ENCODE measurements around the gene ADAMTSL1. TPM values are rescaled to one million over a fixed set of nuclear protein-coding genes. Genes with fewer than 3 reads are reported as not detected.

ADAMTSL1 gene
- total RNA-seq, 6 experiments from 2014 or later, result 0.73 to 2.1 (median 0.89) TPM

GRCh38 chr9:18441261-18441660 lies 32.7 kb upstream of the ADAMTSL1 start:
- peaks cover 0 to 5% (median under 1%) of the 10 kb centered on the region in 4 donors for H3K4me1 ChIP-seq
- WGBS (ENCODE audit: insufficient coverage, low coverage, low lambda C conversion rate, missing lambda C conversion rate), result 17% methylated on average over 1 of the region's 1 CpG

GRCh38 chr9:18442629-18443491 lies 31.1 kb upstream of the ADAMTSL1 start:
- Histone ChIP-seq H3K36me3 (no peaks in the 10 kb centered on the region), H3K4me3 (no peak overlapping the region), H3K4me1 (peaks cover 0 to 17% (median 7%) of the 10 kb centered on the region in 4 donors), H3K27ac (no peak overlapping the region), H3K9me3 (no peaks in the 10 kb centered on the region), H3K27me3 (no peaks in the 10 kb centered on the region)
- DNase-seq (peak; percentile 69 to 75 (median 73)), ATAC-seq (peak; percentile 63 to 80 (median 68))
- 4% methylated on average over 6 of the region's 6 CpGs for WGBS (ENCODE audit: insufficient coverage, low coverage, low lambda C conversion rate, missing lambda C conversion rate)
- TF ChIP-seq CTCF (IDR thresholded peaks at IDR 0.05), result peak; percentile 76 to 95 (median 94)
- TF ChIP-seq POLR2A (IDR thresholded peaks at IDR 0.05), result no peak
- intact Hi-C loops (cut with DNase I), result loop anchor here in 1 of 2 donors (10.0 kb wide), 1 partner anchor 188 kb away; no protein-coding TSS in a partner anchor

More at GRCh38 chr9:18441261-18441660, 32.7 kb upstream of the ADAMTSL1 start:
- Histone ChIP-seq H3K4me3 (no peak overlapping the region), H3K27ac (no peak overlapping the region), H3K27me3 (no peaks in the 10 kb centered on the region), H3K36me3 (no peaks in the 10 kb centered on the region), H3K9me3 (no peaks in the 10 kb centered on the region)
- DNase-seq (no peak), ATAC-seq (peak in 1 of 4 donors; percentile 12)
- TF ChIP-seq CTCF (IDR thresholded peaks at IDR 0.05) (no peak), POLR2A (IDR thresholded peaks at IDR 0.05) (no peak)
- intact Hi-C loops (cut with DNase I), result loop anchor here in 1 of 2 donors (10.0 kb wide), 1 partner anchor 186 kb away; no protein-coding TSS in a partner anchor

GRCh38 chr9:18447131-18447530 lies 26.8 kb upstream of the ADAMTSL1 start:
- peak in 2 of 3 donors; percentile 21 to 71 for DNase-seq
- intact Hi-C loops (cut with DNase I), result loop anchor here in 1 of 2 donors (10.0 kb wide), 1 partner anchor 192 kb away; no protein-coding TSS in a partner anchor
- TF ChIP-seq POLR2A (IDR thresholded peaks at IDR 0.05), result no peak
- TF ChIP-seq CTCF (IDR thresholded peaks at IDR 0.05), result no peak
- 15% methylated on average over 4 of the region's 4 CpGs for WGBS (ENCODE audit: insufficient coverage, low coverage, low lambda C conversion rate, missing lambda C conversion rate)
- Histone ChIP-seq H3K27ac (peak overlapping the region; percentile 4 to 69 (median 65)), H3K4me3 (no peak overlapping the region), H3K36me3 (no peaks in the 10 kb centered on the region), H3K27me3 (no peaks in the 10 kb centered on the region), H3K9me3 (no peaks in the 10 kb centered on the region), H3K4me1 (peaks cover 0 to 37% (median 10%) of the 10 kb centered on the region in 4 donors)
- ATAC-seq, result peak; percentile 81 to 90 (median 84)

GRCh38 chr9:18447541-18447940 lies 26.4 kb upstream of the ADAMTSL1 start:
- no peaks in the 10 kb centered on the region for H3K36me3 ChIP-seq
- H3K4me3 ChIP-seq, result no peak overlapping the region
- ATAC-seq (no peak), DNase-seq (no peak)
- peaks cover 0 to 37% (median 10%) of the 10 kb centered on the region in 4 donors for H3K4me1 ChIP-seq
- intact Hi-C loops (cut with DNase I), result loop anchor here in 1 of 2 donors (10.0 kb wide), 1 partner anchor 193 kb away; no protein-coding TSS in a partner anchor
- peak overlapping the region in 2 of 3 donors; percentile 65 to 69 for H3K27ac ChIP-seq
- H3K27me3 ChIP-seq, result no peaks in the 10 kb centered on the region
- no peaks in the 10 kb centered on the region for H3K9me3 ChIP-seq
- WGBS (ENCODE audit: insufficient coverage, low coverage, low lambda C conversion rate, missing lambda C conversion rate), result 58% methylated on average over 3 of the region's 3 CpGs
- TF ChIP-seq CTCF (IDR thresholded peaks at IDR 0.05) (no peak), POLR2A (IDR thresholded peaks at IDR 0.05) (no peak)

All from right lobe of liver (tissue), 6 donors.